Measurements from ENCODE around the gene TSPAN7. TPM values are rescaled to one million over a fixed set of nuclear protein-coding genes. Genes with fewer than 3 reads are reported as not detected.

Gene TSPAN7
- total RNA-seq, 1 donor from 2014 or later = 21.8 TPM

- Mint-ChIP-seq H3K27ac (no peak overlapping the region), H3K4me3 (ENCODE audit: low read depth) (no peak overlapping the region), H3K27me3 (no peaks in the 10 kb centered on the region), H3K9me3 (ENCODE audit: low read depth) (peaks cover 5% of the 10 kb centered on the region), H3K36me3 (ENCODE audit: insufficient read depth) (no peaks in the 10 kb centered on the region), H3K4me1 (ENCODE audit: low read depth) (peaks cover 5% of the 10 kb centered on the region)
- no peak for DNase-seq (ENCODE audit: low spot score, unreplicated experiment)
- TF ChIP-seq CTCF (IDR thresholded peaks at IDR 0.05; ENCODE audit: unreplicated experiment) = no peak
Observed at GRCh38 chrX:38646129-38646528, 84.8 kb downstream of the TSPAN7 start.

- Mint-ChIP-seq H3K36me3 (ENCODE audit: insufficient read depth) (no peaks in the 10 kb centered on the region), H3K27ac (no peak overlapping the region), H3K4me1 (ENCODE audit: low read depth) (no peaks in the 10 kb centered on the region), H3K4me3 (ENCODE audit: low read depth) (no peak overlapping the region), H3K27me3 (no peaks in the 10 kb centered on the region), H3K9me3 (ENCODE audit: low read depth) (peaks cover 4% of the 10 kb centered on the region)
- DNase-seq (ENCODE audit: low spot score, unreplicated experiment) = no peak
- TF ChIP-seq CTCF (IDR thresholded peaks at IDR 0.05; ENCODE audit: unreplicated experiment) = no peak
Observed at GRCh38 chrX:38649221-38649620, 87.9 kb downstream of the TSPAN7 start.

GRCh38 chrX:38649674-38650647 lies 88.6 kb downstream of the TSPAN7 start:
- no peaks in the 10 kb centered on the region for H3K27me3 Mint-ChIP-seq
- no peaks in the 10 kb centered on the region for H3K36me3 Mint-ChIP-seq (ENCODE audit: insufficient read depth)
- no peak for TF ChIP-seq CTCF (IDR thresholded peaks at IDR 0.05; ENCODE audit: unreplicated experiment)
- H3K27ac Mint-ChIP-seq = no peak overlapping the region
- DNase-seq (ENCODE audit: low spot score, unreplicated experiment) = no peak
- peaks cover 9% of the 10 kb centered on the region for H3K9me3 Mint-ChIP-seq (ENCODE audit: low read depth)
- no peak overlapping the region for H3K4me3 Mint-ChIP-seq (ENCODE audit: low read depth)
- no peaks in the 10 kb centered on the region for H3K4me1 Mint-ChIP-seq (ENCODE audit: low read depth)

GRCh38 chrX:38651625-38652601 lies 90.6 kb downstream of the TSPAN7 start:
- peaks cover 10% of the 10 kb centered on the region for H3K9me3 Mint-ChIP-seq (ENCODE audit: low read depth)
- H3K27ac Mint-ChIP-seq = no peak overlapping the region
- H3K4me1 Mint-ChIP-seq (ENCODE audit: low read depth) = no peaks in the 10 kb centered on the region
- TF ChIP-seq CTCF (IDR thresholded peaks at IDR 0.05; ENCODE audit: unreplicated experiment) = no peak
- H3K36me3 Mint-ChIP-seq (ENCODE audit: insufficient read depth) = no peaks in the 10 kb centered on the region
- no peak overlapping the region for H3K4me3 Mint-ChIP-seq (ENCODE audit: low read depth)
- no peaks in the 10 kb centered on the region for H3K27me3 Mint-ChIP-seq
- DNase-seq (ENCODE audit: low spot score, unreplicated experiment) = no peak

GRCh38 chrX:38652934-38653442 lies 91.6 kb downstream of the TSPAN7 start:
- Mint-ChIP-seq H3K27ac (no peak overlapping the region), H3K27me3 (no peaks in the 10 kb centered on the region), H3K9me3 (ENCODE audit: low read depth) (peaks cover 10% of the 10 kb centered on the region), H3K4me1 (ENCODE audit: low read depth) (no peaks in the 10 kb centered on the region), H3K36me3 (ENCODE audit: insufficient read depth) (no peaks in the 10 kb centered on the region), H3K4me3 (ENCODE audit: low read depth) (no peak overlapping the region)
- no peak for DNase-seq (ENCODE audit: low spot score, unreplicated experiment)
- no peak for TF ChIP-seq CTCF (IDR thresholded peaks at IDR 0.05; ENCODE audit: unreplicated experiment)
